H9 (cell line): ENCODE results near the gene MINDY4B. TPM values are rescaled to one million over a fixed set of nuclear protein-coding genes. Genes with fewer than 3 reads are reported as not detected.

ENCODE experiments used
- DNase-seq: peaks from one replicate; pipeline ENCODE4 v3.0.0-alpha.2; 2017
- H2AFZ ChIP-seq: one replicate; pipeline ENCODE4 v1.6.1; 2013; ENCODE audit warnings: mild to moderate bottlenecking, low read length, control low read depth, moderate library complexity
- H2AK5ac ChIP-seq: 2 replicates; pipeline ENCODE4 v1.6.1; 2013; ENCODE audit warnings: low read length, control low read depth, mixed read lengths; ENCODE audit not compliant: insufficient read length
- H2BK120ac ChIP-seq: one replicate; pipeline ENCODE4 v1.6.1; 2013; ENCODE audit warnings: low read depth, mild to moderate bottlenecking, low read length, control low read depth, inconsistent platforms; ENCODE audit not compliant: poor library complexity, severe bottlenecking
- H2BK12ac ChIP-seq: 2 replicates; pipeline ENCODE4 v1.6.1; 2013; ENCODE audit warnings: low read length, control low read depth, mixed read lengths, low read depth; ENCODE audit not compliant: insufficient read length
- H2BK15ac ChIP-seq: 2 replicates; pipeline ENCODE4 v1.6.1; 2013; ENCODE audit warnings: low read depth, low read length, control low read depth
- H2BK20ac ChIP-seq: one replicate; pipeline ENCODE4 v1.6.1; 2013; ENCODE audit warnings: low read depth, mild to moderate bottlenecking, low read length, control low read depth, inconsistent platforms; ENCODE audit not compliant: poor library complexity, severe bottlenecking
- H2BK5ac ChIP-seq: 2 replicates; pipeline ENCODE4 v1.6.1; 2013; ENCODE audit warnings: low read length, control low read depth, mixed read lengths; ENCODE audit not compliant: insufficient read length
- H3K14ac ChIP-seq: 2 replicates; pipeline ENCODE4 v1.6.1; 2013; ENCODE audit warnings: low read length, control low read depth; ENCODE audit not compliant: insufficient read depth
- H3K18ac ChIP-seq: 2 replicates; pipeline ENCODE4 v1.6.1; 2013; ENCODE audit warnings: low read depth, mild to moderate bottlenecking, mixed read lengths, low read length, control low read depth; ENCODE audit not compliant: insufficient read length
- H3K23ac ChIP-seq: 2 replicates; pipeline ENCODE4 v1.6.1; 2013; ENCODE audit warnings: low read length, control low read depth, mixed read lengths, low read depth; ENCODE audit not compliant: insufficient read length
- H3K23me2 ChIP-seq: 2 replicates; pipeline ENCODE4 v1.6.1; 2013; ENCODE audit warnings: low read depth, mild to moderate bottlenecking, mixed read lengths, low read length, control low read depth; ENCODE audit not compliant: insufficient read length, poor library complexity, severe bottlenecking
- H3K27ac ChIP-seq: 2 replicates; pipeline ENCODE4 v1.5.1; 2013; ENCODE audit warnings: low read length, control low read depth, mixed read lengths, low read depth; ENCODE audit not compliant: insufficient read length
- H3K27me3 ChIP-seq: 2 replicates; pipeline ENCODE4 v1.6.1; 2013; ENCODE audit warnings: low read length, control low read depth, inconsistent platforms; ENCODE audit not compliant: insufficient read depth
- H3K4ac ChIP-seq: 2 replicates; pipeline ENCODE4 v1.6.1; 2013; ENCODE audit warnings: low read depth, mild to moderate bottlenecking, control low read depth, inconsistent platforms, low read length, moderate library complexity
- H3K4me1 ChIP-seq: 2 replicates; pipeline ENCODE4 v1.6.1; 2013; ENCODE audit warnings: low read length, control low read depth, inconsistent platforms; ENCODE audit not compliant: insufficient read depth
- H3K4me2 ChIP-seq: 2 replicates; pipeline ENCODE4 v1.6.1; 2013; ENCODE audit warnings: low read length, control low read depth, mixed read lengths; ENCODE audit not compliant: insufficient read length, insufficient read depth
- H3K56ac ChIP-seq: 2 replicates; pipeline ENCODE4 v1.6.1; 2013; ENCODE audit warnings: low read depth, mild to moderate bottlenecking, mixed read lengths, low read length, control low read depth; ENCODE audit not compliant: insufficient read length
- H3K79me1 ChIP-seq: 2 replicates; pipeline ENCODE4 v1.6.1; 2013; ENCODE audit warnings: low read depth, mild to moderate bottlenecking, moderate library complexity, low read length, control low read depth, inconsistent platforms; ENCODE audit not compliant: insufficient read depth, poor library complexity, severe bottlenecking
- H3K79me2 ChIP-seq: 2 replicates; pipeline ENCODE4 v1.6.1; 2013; ENCODE audit warnings: low read length, control low read depth, inconsistent platforms; ENCODE audit not compliant: insufficient read depth
- H3K9ac ChIP-seq: 2 replicates; pipeline ENCODE4 v1.6.1; 2013; ENCODE audit warnings: low read length, control low read depth, mixed read lengths; ENCODE audit not compliant: insufficient read length; ENCODE audit errors: extremely low read depth
- H3K9me3 ChIP-seq: one replicate; pipeline ENCODE4 v1.6.1; 2013; ENCODE audit warnings: low read depth, low read length, inconsistent platforms; ENCODE audit not compliant: control insufficient read depth
- H3T11ph ChIP-seq: one replicate; pipeline ENCODE4 v1.6.1; 2013; ENCODE audit warnings: mild to moderate bottlenecking, low read length, control low read depth, inconsistent platforms
- H4K20me1 ChIP-seq: one replicate; pipeline ENCODE4 v1.6.1; 2013; ENCODE audit not compliant: control insufficient read depth, insufficient read length, insufficient read depth
- H4K5ac ChIP-seq: 2 replicates; pipeline ENCODE4 v1.6.1; 2013; ENCODE audit warnings: low read depth, mild to moderate bottlenecking, mixed read lengths, low read length, control low read depth; ENCODE audit not compliant: insufficient read length
- H4K8ac ChIP-seq: replicated peaks from 2 replicates; pipeline ENCODE4 v1.6.1; 2013; ENCODE audit warnings: low read length, control low read depth, mixed read lengths, low read depth; ENCODE audit not compliant: insufficient read length
- H4K91ac ChIP-seq: 2 replicates; pipeline ENCODE4 v1.6.1; 2013; ENCODE audit warnings: low read depth, mild to moderate bottlenecking, moderate library complexity, mixed read lengths, low read length, control low read depth; ENCODE audit not compliant: insufficient read length
- H3K27ac Mint-ChIP-seq, 3 experiments: 2 replicates in 2 of 3; 3 replicates in 1 of 3; pipeline ENCODE4 v1.8.0; 2020 to 2021; ENCODE audit warnings: mixed read lengths in 3 of 3, mild to moderate bottlenecking in 1 of 3, moderate library complexity in 1 of 3
- H3K27me3 Mint-ChIP-seq: 2 replicates; pipeline ENCODE4 v1.8.0; 2021; ENCODE audit warnings: low read depth, mild to moderate bottlenecking, moderate library complexity, mixed read lengths
- H3K36me3 Mint-ChIP-seq, 3 experiments: 2 replicates in 2 of 3; 3 replicates in 1 of 3; pipeline ENCODE4 v1.8.0; 2020 to 2021; ENCODE audit warnings: low read depth in 3 of 3, mixed read lengths in 3 of 3; ENCODE audit not compliant: insufficient read depth in 1 of 3
- H3K4me1 Mint-ChIP-seq, 2 experiments: 2 replicates each; pipeline ENCODE4 v1.8.0; 2020; ENCODE audit warnings: mixed read lengths in 2 of 2
- H3K4me3 Mint-ChIP-seq, 2 experiments: 2 replicates in 1 of 2; 3 replicates in 1 of 2; pipeline ENCODE4 v1.8.0; 2020 to 2021; ENCODE audit warnings: mild to moderate bottlenecking in 2 of 2, mixed read lengths in 2 of 2, moderate library complexity in 1 of 2
- H3K9me3 Mint-ChIP-seq, 2 experiments: 2 replicates in 1 of 2; 3 replicates in 1 of 2; pipeline ENCODE4 v1.8.0; 2020; ENCODE audit warnings: mild to moderate bottlenecking in 2 of 2, mixed read lengths in 2 of 2, moderate library complexity in 1 of 2
- CTCF ChIP-seq: fragments of 200-600 bp; sonication (generic); conservative IDR thresholded peaks from 3 replicates; pipeline ENCODE4 v1.8.0; 2021; ENCODE audit warnings: antibody characterized with exemption, mild to moderate bottlenecking
- WGBS: extraction: QIAGEN DNeasy Blood & Tissue Kit; methylation state at CpG from one replicate; pipeline ENCODE4 v1.1.7; 2013; ENCODE audit warnings: missing lambda C conversion rate, low lambda C conversion rate, mixed read lengths; ENCODE audit not compliant: insufficient read length; ENCODE audit errors: extremely low coverage; 5-methylcytosine and 5-hydroxymethylcytosine counted together
- total RNA-seq: library from RNA; stranded (reverse); gene quantifications from 2 replicates; pipeline ENCODE4 v1.2.1, GENCODE V29; 2021

The MINDY4B gene
- total RNA-seq, 1 experiment from 2014 or later: not detected

GRCh38 chr3:150899141-150899540 lies 6.1 kb downstream of the MINDY4B start:
- H3K27ac Mint-ChIP-seq: no peak overlapping the region
- H4K8ac ChIP-seq: no peak overlapping the region
- H3K79me1 ChIP-seq: no peaks in the 10 kb centered on the region
- H3K9me3 Mint-ChIP-seq: no peaks in the 10 kb centered on the region
- peaks cover 3% of the 10 kb centered on the region; the same call in 1 of the 2 replicates for H3K4me1 ChIP-seq
- H3K23me2 ChIP-seq: no peaks in the 10 kb centered on the region
- no peak overlapping the region for H2AK5ac ChIP-seq
- DNase-seq: no peak
- H3K27me3 ChIP-seq: no peaks in the 10 kb centered on the region
- H3K36me3 Mint-ChIP-seq: no peaks in the 10 kb centered on the region; a peak in 1 of 7 replicates
- H3K4me2 ChIP-seq: no peak overlapping the region
- no peak overlapping the region for H3K4me3 Mint-ChIP-seq
- no peak overlapping the region for H3K18ac ChIP-seq
- no peak overlapping the region for H2BK12ac ChIP-seq
- H2BK20ac ChIP-seq: no peak overlapping the region
- peaks cover 2% of the 10 kb centered on the region; the same call in 1 of the 2 replicates for H3K27me3 Mint-ChIP-seq
- no peak for TF ChIP-seq CTCF
- H2BK5ac ChIP-seq: no peak overlapping the region
- H3K9ac ChIP-seq: no peak overlapping the region
- no peaks in the 10 kb centered on the region for H3K79me2 ChIP-seq
- no peak overlapping the region for H3K14ac ChIP-seq
- H3K4me1 Mint-ChIP-seq: peaks cover 5 to 6% of the 10 kb centered on the region in 2 experiments
- no peak overlapping the region for H2BK15ac ChIP-seq
- H3K9me3 ChIP-seq: no peaks in the 10 kb centered on the region
- no peak overlapping the region for H3K27ac ChIP-seq
- no peak overlapping the region for H3K23ac ChIP-seq
- H3K56ac ChIP-seq: no peak overlapping the region
- no CpG with 5 or more reads among the region's 2 CpGs for WGBS
- H3K4ac ChIP-seq: no peak overlapping the region
- H3T11ph ChIP-seq: no peak overlapping the region
- H4K5ac ChIP-seq: no peak overlapping the region
- H4K20me1 ChIP-seq: no peaks in the 10 kb centered on the region
- H2BK120ac ChIP-seq: no peak overlapping the region
- H2AFZ ChIP-seq: no peak overlapping the region
- no peak overlapping the region for H4K91ac ChIP-seq
